ENCODE data around the gene SORCS2. TPM values are rescaled to one million over a fixed set of nuclear protein-coding genes. Genes with fewer than 3 reads are reported as not detected.
A peak's percentile ranks its signal among the peaks of the same experiment; 100 is the strongest.

Gene SORCS2
- total RNA-seq, 4 donors from 2014 or later: 0.48 to 1.8 (median 0.68) TPM; not detected in 1

DNA sequence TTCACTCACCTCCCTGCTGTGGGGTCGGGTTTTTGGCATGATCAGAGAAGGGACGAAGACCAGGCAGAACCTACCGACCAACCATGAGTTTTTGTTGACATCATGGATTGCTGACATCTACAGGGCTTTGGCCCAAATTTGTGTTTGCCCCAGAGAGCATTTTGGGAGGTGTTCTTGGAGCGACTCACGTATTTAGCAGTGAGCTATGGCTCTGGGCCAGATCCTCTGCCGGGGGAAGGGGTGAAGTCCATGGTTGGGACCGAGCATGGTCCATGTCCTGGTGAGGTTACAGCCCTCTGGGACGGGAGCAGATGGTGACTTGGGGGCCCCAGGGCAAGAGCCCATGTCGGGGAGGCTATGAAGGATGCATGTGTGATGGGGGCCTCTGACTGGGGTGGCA lies 17.4 kb downstream of the SORCS2 start:
- Histone ChIP-seq H3K36me3 (no peaks in the 10 kb centered on the region), H3K27me3 (peaks cover 6% of the 10 kb centered on the region), H3K9me3 (peaks cover 0 to 5% of the 10 kb centered on the region in 2 donors), H3K27ac (no peak overlapping the region), H3K4me3 (no peak overlapping the region), H3K4me1 (peaks cover 4 to 25% (median 15%) of the 10 kb centered on the region in 4 donors)
- WGBS, 2 donors (ENCODE audit: low coverage in 1 of 2): 75 to 100% methylated on average over 3 to 9 of the region's 9 CpGs
- no peak for DNase-seq
- TF ChIP-seq POLR2A (IDR thresholded peaks at IDR 0.05) (no peak), POLR2AphosphoS5 (IDR thresholded peaks at IDR 0.05) (no peak), EP300 (IDR thresholded peaks at IDR 0.05; ENCODE audit: low read depth) (no peak)
- TF ChIP-seq, protein P1, sequence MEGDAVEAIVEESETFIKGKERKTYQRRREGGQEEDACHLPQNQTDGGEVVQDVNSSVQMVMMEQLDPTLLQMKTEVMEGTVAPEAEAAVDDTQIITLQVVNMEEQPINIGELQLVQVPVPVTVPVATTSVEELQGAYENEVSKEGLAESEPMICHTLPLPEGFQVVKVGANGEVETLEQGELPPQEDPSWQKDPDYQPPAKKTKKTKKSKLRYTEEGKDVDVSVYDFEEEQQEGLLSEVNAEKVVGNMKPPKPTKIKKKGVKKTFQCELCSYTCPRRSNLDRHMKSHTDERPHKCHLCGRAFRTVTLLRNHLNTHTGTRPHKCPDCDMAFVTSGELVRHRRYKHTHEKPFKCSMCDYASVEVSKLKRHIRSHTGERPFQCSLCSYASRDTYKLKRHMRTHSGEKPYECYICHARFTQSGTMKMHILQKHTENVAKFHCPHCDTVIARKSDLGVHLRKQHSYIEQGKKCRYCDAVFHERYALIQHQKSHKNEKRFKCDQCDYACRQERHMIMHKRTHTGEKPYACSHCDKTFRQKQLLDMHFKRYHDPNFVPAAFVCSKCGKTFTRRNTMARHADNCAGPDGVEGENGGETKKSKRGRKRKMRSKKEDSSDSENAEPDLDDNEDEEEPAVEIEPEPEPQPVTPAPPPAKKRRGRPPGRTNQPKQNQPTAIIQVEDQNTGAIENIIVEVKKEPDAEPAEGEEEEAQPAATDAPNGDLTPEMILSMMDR (IDR thresholded peaks at IDR 0.05): no peak
- in situ Hi-C loops (cut with MboI; ENCODE audit: low pct_ligation_motif_present in 1 of 4, low pct_unique_long_range_greater_than_20kb in 1 of 4, low sequenced_read_pairs in 3 of 4) (no loop called here), intact Hi-C loops (cut with DNase I; ENCODE audit: low total_unique reads) (no loop called here)

DNA sequence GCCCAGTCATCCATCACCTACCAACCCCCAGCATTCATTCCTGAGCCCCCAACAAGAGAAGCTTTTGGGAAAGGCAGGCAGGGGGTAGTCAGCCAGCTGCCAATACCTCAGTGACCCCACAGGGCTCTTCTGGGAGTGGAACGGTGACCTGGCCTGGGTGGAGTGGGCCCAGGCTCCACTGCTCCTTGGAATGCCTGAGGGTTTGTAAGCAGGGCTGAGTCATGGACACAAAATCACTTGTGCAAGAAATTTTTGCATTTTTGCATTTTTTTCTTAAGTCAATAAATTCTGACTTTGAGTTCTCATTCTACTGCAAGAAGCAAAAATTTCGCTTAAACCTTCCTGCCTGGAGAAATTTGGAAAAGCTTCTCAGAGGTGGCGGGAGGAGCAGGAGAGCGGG lies 18.5 kb downstream of the SORCS2 start:
- DNase-seq: no peak
- Histone ChIP-seq H3K4me1 (peaks cover 4 to 23% (median 15%) of the 10 kb centered on the region in 4 donors), H3K27ac (no peak overlapping the region), H3K4me3 (no peak overlapping the region), H3K27me3 (peaks cover 6% of the 10 kb centered on the region), H3K9me3 (peaks cover 0 to 5% of the 10 kb centered on the region in 2 donors), H3K36me3 (no peaks in the 10 kb centered on the region)
- intact Hi-C loops (cut with DNase I; ENCODE audit: low total_unique reads): no loop called here
- in situ Hi-C loops (cut with MboI; ENCODE audit: low pct_ligation_motif_present in 1 of 4, low pct_unique_long_range_greater_than_20kb in 1 of 4, low sequenced_read_pairs in 3 of 4): no loop called here
- TF ChIP-seq POLR2A (IDR thresholded peaks at IDR 0.05) (no peak), POLR2AphosphoS5 (IDR thresholded peaks at IDR 0.05) (no peak), EP300 (IDR thresholded peaks at IDR 0.05; ENCODE audit: low read depth) (no peak)
- TF ChIP-seq, protein P1 (IDR thresholded peaks at IDR 0.05): no peak
- WGBS, 2 donors (ENCODE audit: low coverage in 1 of 2): 45 to 89% methylated on average over 2 to 4 of the region's 4 CpGs

DNA sequence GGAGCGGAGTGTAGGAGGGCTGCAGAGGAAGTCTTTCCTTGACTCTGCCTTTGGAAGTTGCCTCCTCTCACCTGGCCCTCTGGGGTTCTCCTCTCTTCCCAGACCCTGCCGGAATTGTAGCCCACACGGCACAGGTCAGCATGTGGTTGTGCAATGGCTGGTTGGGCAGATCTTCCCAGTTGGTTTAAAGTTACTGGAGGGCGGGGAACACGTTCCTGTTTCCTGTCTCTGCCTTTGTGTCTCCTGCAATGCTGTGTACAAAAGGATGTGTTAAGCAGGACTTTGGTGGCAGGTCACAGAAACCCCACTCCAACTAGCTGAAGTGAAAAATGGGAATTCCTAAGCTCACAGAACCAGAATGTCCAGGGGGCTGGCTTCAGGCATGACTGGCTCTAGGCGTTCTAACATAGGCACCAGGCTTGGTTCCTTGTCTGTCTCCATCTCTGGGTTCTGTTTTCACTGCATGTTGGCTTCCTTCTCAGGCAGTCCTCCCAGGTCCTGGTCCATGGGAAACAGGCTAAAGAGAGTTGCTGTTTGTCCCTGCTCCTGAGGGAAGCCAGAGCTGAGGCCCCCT lies 19.9 kb downstream of the SORCS2 start:
- Histone ChIP-seq H3K27ac (no peak overlapping the region), H3K9me3 (peaks cover 0 to 5% of the 10 kb centered on the region in 2 donors), H3K27me3 (peaks cover 1% of the 10 kb centered on the region), H3K4me1 (peaks cover 0 to 9% (median 6%) of the 10 kb centered on the region in 4 donors), H3K4me3 (no peak overlapping the region), H3K36me3 (no peaks in the 10 kb centered on the region)
- TF ChIP-seq POLR2AphosphoS5 (IDR thresholded peaks at IDR 0.05) (no peak), EP300 (IDR thresholded peaks at IDR 0.05; ENCODE audit: low read depth) (no peak), POLR2A (IDR thresholded peaks at IDR 0.05) (no peak)
- TF ChIP-seq, protein P1 (IDR thresholded peaks at IDR 0.05): no peak
- in situ Hi-C loops (cut with MboI; ENCODE audit: low pct_ligation_motif_present in 1 of 4, low pct_unique_long_range_greater_than_20kb in 1 of 4, low sequenced_read_pairs in 3 of 4) (no loop called here), intact Hi-C loops (cut with DNase I; ENCODE audit: low total_unique reads) (no loop called here)
- no peak for DNase-seq
- WGBS, 2 donors (ENCODE audit: low coverage in 1 of 2): 76 to 100% methylated on average over 1 to 6 of the region's 6 CpGs

DNA sequence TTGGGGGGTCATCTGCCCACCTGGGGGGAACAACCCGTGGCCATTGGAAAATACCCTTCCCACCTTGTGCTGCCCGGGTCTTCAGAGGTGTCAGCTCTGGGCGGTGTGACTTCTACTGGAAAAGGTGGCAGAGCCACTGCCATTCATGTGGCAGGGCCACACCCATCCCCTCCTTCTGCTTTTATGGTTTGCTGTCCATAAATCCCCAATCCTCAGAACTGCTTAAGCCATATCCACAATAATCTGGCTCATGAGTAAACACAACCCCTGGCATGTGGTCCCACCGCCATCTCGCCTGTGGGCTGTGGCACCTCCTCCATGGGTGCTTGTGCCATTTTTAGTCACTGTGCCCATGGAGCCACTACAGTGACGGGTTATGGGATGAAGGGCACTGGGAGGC lies 20.6 kb downstream of the SORCS2 start:
- H3K36me3 ChIP-seq: no peaks in the 10 kb centered on the region
- intact Hi-C loops (cut with DNase I; ENCODE audit: low total_unique reads) (no loop called here), in situ Hi-C loops (cut with MboI; ENCODE audit: low pct_ligation_motif_present in 1 of 4, low pct_unique_long_range_greater_than_20kb in 1 of 4, low sequenced_read_pairs in 3 of 4) (no loop called here)
- peaks cover 0 to 5% of the 10 kb centered on the region in 2 donors for H3K9me3 ChIP-seq
- TF ChIP-seq, protein P1 (IDR thresholded peaks at IDR 0.05): no peak
- TF ChIP-seq EP300 (IDR thresholded peaks at IDR 0.05; ENCODE audit: low read depth) (no peak), POLR2AphosphoS5 (IDR thresholded peaks at IDR 0.05) (no peak), POLR2A (IDR thresholded peaks at IDR 0.05) (no peak)
- DNase-seq: peak; percentile 20
- no peaks in the 10 kb centered on the region for H3K27me3 ChIP-seq
- H3K27ac ChIP-seq: no peak overlapping the region
- WGBS, 2 donors (ENCODE audit: low coverage in 1 of 2): 32 to 60% methylated on average over 1 to 6 of the region's 6 CpGs
- peaks cover 0 to 4% (median 1%) of the 10 kb centered on the region in 4 donors for H3K4me1 ChIP-seq
- no peak overlapping the region for H3K4me3 ChIP-seq
